ENCODE results near the gene DGKG. TPM values are rescaled to one million over a fixed set of nuclear protein-coding genes. Genes with fewer than 3 reads are reported as not detected.

DGKG gene
- polyA plus RNA-seq, 2 of the 4 experiments (the other 2 are of a cell fraction): 11.5 to 13.3 TPM

- Histone ChIP-seq H3K4me3 (no peak overlapping the region), H3K9me3 (no peaks in the 10 kb centered on the region), H3K4me2 (no peak overlapping the region), H3K4me1 (no peaks in the 10 kb centered on the region), H3K27ac (no peak overlapping the region)
- TF ChIP-seq POLR2AphosphoS2 (conservative IDR thresholded peaks at IDR 0.05; ENCODE audit: low read length): no peak
- TF ChIP-seq POLR2A (IDR thresholded peaks at IDR 0.05; ENCODE audit: low read length): no peak
- no peak for TF ChIP-seq KDM1A (IDR thresholded peaks at IDR 0.05; ENCODE audit: low read depth)
- no peak for TF ChIP-seq FOXS1 (CRISPR knock-in tag; IDR thresholded peaks at IDR 0.05)
- no peak for TF ChIP-seq SREBF2 (IDR thresholded peaks at IDR 0.05)
- no peak for TF ChIP-seq CBX8 (IDR thresholded peaks at IDR 0.05)
- no peak for TF ChIP-seq HES2 (IDR thresholded peaks at IDR 0.05)
- no peak for TF ChIP-seq USF2 (IDR thresholded peaks at IDR 0.05)
- no peak for TF ChIP-seq HOXA7 (CRISPR knock-in tag; IDR thresholded peaks at IDR 0.05)
- TF ChIP-seq CBX2 (IDR thresholded peaks at IDR 0.05; ENCODE audit: borderline replicate concordance, low read depth): no peak
- no peak for TF ChIP-seq HMGXB4 (CRISPR knock-in tag; IDR thresholded peaks at IDR 0.05; ENCODE audit: borderline replicate concordance)
- no peak for TF ChIP-seq ZNF302 (CRISPR knock-in tag; IDR thresholded peaks at IDR 0.05)
- TF ChIP-seq ZC3H11A (IDR thresholded peaks at IDR 0.05): no peak
- TF ChIP-seq KDM5A (IDR thresholded peaks at IDR 0.05): no peak
- no peak for TF ChIP-seq TP53 (CRISPR knock-in tag; IDR thresholded peaks at IDR 0.05)
- no peak for TF ChIP-seq MYC (IDR thresholded peaks at IDR 0.05; ENCODE audit: borderline replicate concordance, low read length)
- no peak for TF ChIP-seq RAD21 (conservative IDR thresholded peaks at IDR 0.05 in 1 of 2, IDR thresholded peaks at IDR 0.05 in 1 of 2)
- no peak for TF ChIP-seq ELK1 (IDR thresholded peaks at IDR 0.05; ENCODE audit: low read depth, low read length)
- TF ChIP-seq RARB (CRISPR knock-in tag; IDR thresholded peaks at IDR 0.05): no peak
- no peak for ATAC-seq
- DNase-seq (ENCODE audit: low read depth in 1 of 2, low spot score in 1 of 2): no peak
- CTCF ChIA-PET: no interaction called here
- 72% methylated on average over 3 of the region's 3 CpGs for WGBS (ENCODE audit: missing lambda C conversion rate)
- POLR2A ChIA-PET: no interaction called here
- FAIRE-seq: no peak
Observed at GRCh38 chr3:186166036-186166435, 196.0 kb downstream of the DGKG start.

- no peak for ATAC-seq
- no peaks in the 10 kb centered on the region for H3K4me1 ChIP-seq
- POLR2A ChIA-PET: no interaction called here
- 88% methylated on average over 1 of the region's 1 CpG for WGBS (ENCODE audit: missing lambda C conversion rate)
- H3K4me3 ChIP-seq: no peak overlapping the region
- no peak overlapping the region for H3K27ac ChIP-seq
- H3K4me2 ChIP-seq: no peak overlapping the region
- TF ChIP-seq HMGXB4 (CRISPR knock-in tag; IDR thresholded peaks at IDR 0.05; ENCODE audit: borderline replicate concordance) (no peak), FOSL2 (IDR thresholded peaks at IDR 0.05) (no peak), FOSL2 (CRISPR knock-in tag; IDR thresholded peaks at IDR 0.05) (no peak), USF2 (IDR thresholded peaks at IDR 0.05) (no peak), RCOR1 (IDR thresholded peaks at IDR 0.05; ENCODE audit: low read depth, low read length) (no peak), MYC (IDR thresholded peaks at IDR 0.05; ENCODE audit: borderline replicate concordance, low read length) (no peak), POLR2AphosphoS2 (conservative IDR thresholded peaks at IDR 0.05; ENCODE audit: low read length) (no peak), KDM5A (IDR thresholded peaks at IDR 0.05) (no peak), HDAC2 (IDR thresholded peaks at IDR 0.05) (no peak), CEBPB (IDR thresholded peaks at IDR 0.05) (no peak), HOXB13 (CRISPR knock-in tag; IDR thresholded peaks at IDR 0.05; ENCODE audit: low read depth) (no peak), RAD21 (conservative IDR thresholded peaks at IDR 0.05 in 1 of 2, IDR thresholded peaks at IDR 0.05 in 1 of 2) (no peak), CTCF (IDR thresholded peaks at IDR 0.05) (no peak), SREBF2 (IDR thresholded peaks at IDR 0.05) (no peak), ZNF302 (CRISPR knock-in tag; IDR thresholded peaks at IDR 0.05) (no peak), JUN (IDR thresholded peaks at IDR 0.05) (no peak), KDM1A (IDR thresholded peaks at IDR 0.05; ENCODE audit: low read depth) (no peak), NR3C1 (IDR thresholded peaks at IDR 0.05) (no peak), BHLHE40 (IDR thresholded peaks at IDR 0.05; ENCODE audit: low read depth, low read length) (no peak)
- CTCF ChIA-PET: no interaction called here
- FAIRE-seq: no peak
- no peaks in the 10 kb centered on the region for H3K9me3 ChIP-seq
- no peak for DNase-seq (ENCODE audit: low read depth in 1 of 2, low spot score in 1 of 2)
Observed at GRCh38 chr3:186165331-186165730, 196.7 kb downstream of the DGKG start.

All from A549 (cell line).